Mucosa of descending colon (tissue), 3 donors: Measurements from ENCODE around the gene BHLHE23. TPM values are rescaled to one million over a fixed set of nuclear protein-coding genes. Genes with fewer than 3 reads are reported as not detected.

Source experiments
- ATAC-seq: fragments of 200-7000 bp; cut with Tn5 transposase; one replicate; pipeline ENCODE4 v1.9.1; 2020; ENCODE audit warnings: mild to moderate bottlenecking, moderate library complexity
- DNase-seq, 3 donors: peaks; one replicate each; pipeline ENCODE4 v3.0.0-alpha.2; 2020
- H3K36me3 ChIP-seq: fragments of 200-600 bp; one replicate; pipeline ENCODE4 v1.8.0; 2021; ENCODE audit warnings: low read depth, mild to moderate bottlenecking
- H3K4me1 ChIP-seq: fragments of 200-600 bp; one replicate; pipeline ENCODE4 v1.8.0; 2021; ENCODE audit warnings: low read depth, mild to moderate bottlenecking
- H3K4me3 ChIP-seq: fragments of 200-600 bp; one replicate; pipeline ENCODE4 v1.8.0; 2021; ENCODE audit warnings: mild to moderate bottlenecking
- H3K9me3 ChIP-seq: fragments of 200-600 bp; one replicate; pipeline ENCODE4 v1.8.0; 2021; ENCODE audit warnings: mild to moderate bottlenecking
- CTCF ChIP-seq: fragments of 200-600 bp; IDR thresholded peaks from one replicate; pipeline ENCODE4 v1.8.0; 2022; ENCODE audit warnings: antibody characterized with exemption, mild to moderate bottlenecking
- intact Hi-C, 2 donors: fragments of 100-400 bp; cut with DNase I in 1 of 2; cut with micrococcal nuclease in 1 of 2; formaldehyde crosslinking; loops; one replicate each; pipeline versions ENCODE4 v1.11.0 to v1.11.1; 2022; cut with DNase I, micrococcal nuclease
- total RNA-seq, 3 donors: library from RNA; stranded (reverse); fragmentation: NEBNext Ultra II Directional in 2 of 3; extraction: Animal tissue kit (Norgen Biotek cat#: 25700) in 2 of 3; gene quantifications; one replicate each; pipeline versions ENCODE4 v1.2.1 to v1.2.4, GENCODE V29; 2021 to 2023
- donor health status: DM: no; HTN: no; CAD: no; lungs with moderate emphysema.
- donor health status: DM: no; HTN: no; CAD: no.
- donor health status: DM: no; HTN: yes; CAD: no.

BHLHE23 gene
- total RNA-seq, 3 donors from 2014 or later, result not detected

GRCh38 chr20:63003546-63003945 is 3.2 kb downstream of the BHLHE23 start:
- Histone ChIP-seq H3K9me3 (no peaks in the 10 kb centered on the region), H3K4me3 (no peak overlapping the region), H3K4me1 (no peaks in the 10 kb centered on the region), H3K36me3 (no peaks in the 10 kb centered on the region)
- intact Hi-C loops, result loop anchor here in 1 of 2 donors (10.0 kb wide), 1 partner anchor 129 kb away; no protein-coding TSS in a partner anchor
- TF ChIP-seq CTCF, result no peak
- no peak for DNase-seq
- no peak for ATAC-seq

- no peak overlapping the region for H3K4me3 ChIP-seq
- intact Hi-C loops, result loop anchor here in 1 of 2 donors (10.0 kb wide), 1 partner anchor 128 kb away; no protein-coding TSS in a partner anchor
- H3K9me3 ChIP-seq, result no peaks in the 10 kb centered on the region
- ATAC-seq (no peak), DNase-seq (no peak)
- H3K4me1 ChIP-seq, result no peaks in the 10 kb centered on the region
- H3K36me3 ChIP-seq, result no peaks in the 10 kb centered on the region
- TF ChIP-seq CTCF, result no peak
These were observed 4.3 kb downstream of the BHLHE23 start for GRCh38 chr20:63002511-63002910.

GRCh38 chr20:63000958-63001357 is 5.8 kb downstream of the BHLHE23 start:
- ATAC-seq, result no peak
- Histone ChIP-seq H3K36me3 (no peaks in the 10 kb centered on the region), H3K4me3 (no peak overlapping the region), H3K4me1 (no peaks in the 10 kb centered on the region), H3K9me3 (no peaks in the 10 kb centered on the region)
- TF ChIP-seq CTCF, result no peak
- intact Hi-C loops, result loop anchor here in 1 of 2 donors (10.0 kb wide), 1 partner anchor 126 kb away; no protein-coding TSS in a partner anchor
- no peak for DNase-seq

- Histone ChIP-seq H3K4me3 (no peak overlapping the region), H3K36me3 (no peaks in the 10 kb centered on the region), H3K4me1 (no peaks in the 10 kb centered on the region), H3K9me3 (no peaks in the 10 kb centered on the region)
- DNase-seq (no peak), ATAC-seq (no peak)
- no peak for TF ChIP-seq CTCF
- intact Hi-C loops, result loop anchor here in 1 of 2 donors (10.0 kb wide), 1 partner anchor 125 kb away; no protein-coding TSS in a partner anchor
These were observed 6.7 kb downstream of the BHLHE23 start for GRCh38 chr20:63000036-63000435.

GRCh38 chr20:62999580-62999979 is 7.2 kb downstream of the BHLHE23 start:
- no peaks in the 10 kb centered on the region for H3K9me3 ChIP-seq
- no peaks in the 10 kb centered on the region for H3K36me3 ChIP-seq
- DNase-seq (no peak), ATAC-seq (no peak)
- TF ChIP-seq CTCF, result no peak
- no peak overlapping the region for H3K4me3 ChIP-seq
- H3K4me1 ChIP-seq, result no peaks in the 10 kb centered on the region
- intact Hi-C loops, result no loop called here

GRCh38 chr20:62998449-62998848 is 8.3 kb downstream of the BHLHE23 start:
- no peak for TF ChIP-seq CTCF
- intact Hi-C loops, result no loop called here
- ATAC-seq, result no peak
- no peaks in the 10 kb centered on the region for H3K9me3 ChIP-seq
- no peaks in the 10 kb centered on the region for H3K4me1 ChIP-seq
- no peak overlapping the region for H3K4me3 ChIP-seq
- no peak for DNase-seq
- H3K36me3 ChIP-seq, result no peaks in the 10 kb centered on the region
